GM19463 (cell line): ENCODE measurements around the gene CHN2.

Source experiments
- ATAC-seq: cut with Tn5 transposase; IDR thresholded peaks from one replicate; pipeline ENCODE4 v1.9.1; 2021; ENCODE audit warnings: mild to moderate bottlenecking, moderate library complexity; ENCODE audit not compliant: unreplicated experiment

The CHN2 gene

GRCh38 chr7:29281782-29282541 is 87.4 kb downstream of the CHN2 start:
- ATAC-seq = no peak

GRCh38 chr7:29282819-29283414 is 88.3 kb downstream of the CHN2 start:
- no peak for ATAC-seq

- ATAC-seq = no peak
These were observed 90.3 kb downstream of the CHN2 start for GRCh38 chr7:29284696-29285443.

- peak; percentile 75 for ATAC-seq
These were observed 90.8 kb downstream of the CHN2 start for GRCh38 chr7:29285444-29285793.

- ATAC-seq = no peak
These were observed 91.3 kb downstream of the CHN2 start for GRCh38 chr7:29285861-29286260.

GRCh38 chr7:29287366-29287765 is 92.8 kb downstream of the CHN2 start:
- no peak for ATAC-seq

- ATAC-seq = no peak
These were observed 93.9 kb downstream of the CHN2 start for GRCh38 chr7:29288181-29289091.

- ATAC-seq = peak; percentile 57
These were observed 94.8 kb downstream of the CHN2 start for GRCh38 chr7:29289156-29290021.

GRCh38 chr7:29290829-29291228 is 96.3 kb downstream of the CHN2 start:
- no peak for ATAC-seq

GRCh38 chr7:29291723-29292618 is 97.4 kb downstream of the CHN2 start:
- ATAC-seq = no peak

GRCh38 chr7:29292886-29293658 is 98.5 kb downstream of the CHN2 start:
- no peak for ATAC-seq

- no peak for ATAC-seq
These were observed 101.8 kb downstream of the CHN2 start for GRCh38 chr7:29296421-29296820.

- no peak for ATAC-seq
These were observed 102.8 kb downstream of the CHN2 start for GRCh38 chr7:29297194-29297890.

GRCh38 chr7:29299086-29299485 is 104.5 kb downstream of the CHN2 start:
- ATAC-seq = no peak

GRCh38 chr7:29300026-29300480 is 105.5 kb downstream of the CHN2 start:
- no peak for ATAC-seq

- no peak for ATAC-seq
These were observed 106.1 kb downstream of the CHN2 start for GRCh38 chr7:29300649-29301048.

- ATAC-seq = no peak
These were observed 108.3 kb downstream of the CHN2 start for GRCh38 chr7:29302666-29303395.
